HG02763 (cell line): ENCODE results near the gene SEPTIN1.
"Not testable (repeated sequence)": the region's sequence is repeated elsewhere in the genome, so short reads cannot be mapped to it uniquely, and the experiment has no call there.

ENCODE experiments used
- ATAC-seq: cut with Tn5 transposase; IDR thresholded peaks from one replicate; pipeline ENCODE4 v1.9.1; 2021; ENCODE audit warnings: mild to moderate bottlenecking, moderate library complexity; ENCODE audit not compliant: unreplicated experiment

Gene SEPTIN1

GRCh38 chr16:30401768-30402425 lies 19.5 kb upstream of the SEPTIN1 start:
- no peak for ATAC-seq

- ATAC-seq: no peak
Observed at GRCh38 chr16:30399435-30400186, 17.2 kb upstream of the SEPTIN1 start.

GRCh38 chr16:30398661-30399434 lies 16.5 kb upstream of the SEPTIN1 start:
- no peak for ATAC-seq

- ATAC-seq: no peak
Observed at GRCh38 chr16:30397776-30398660, 15.7 kb upstream of the SEPTIN1 start.

- no peak for ATAC-seq
Observed at GRCh38 chr16:30397056-30397455, 14.7 kb upstream of the SEPTIN1 start.

GRCh38 chr16:30396627-30397026 lies 14.3 kb upstream of the SEPTIN1 start:
- ATAC-seq: not testable (repeated sequence)

- ATAC-seq: no peak
Observed at GRCh38 chr16:30395992-30396585, 13.7 kb upstream of the SEPTIN1 start.

- peak; percentile 60 for ATAC-seq
Observed at GRCh38 chr16:30395155-30395991, 13.0 kb upstream of the SEPTIN1 start, which contains the start of gene ZNF48. ZNF48 (plus strand) TSS chr16:30395420; CDS start chr16:30395795, 375 bp downstream.

GRCh38 chr16:30394592-30395154 lies 12.3 kb upstream of the SEPTIN1 start:
- ATAC-seq: no peak

GRCh38 chr16:30383521-30383920 lies 1.2 kb upstream of the SEPTIN1 start:
- ATAC-seq: no peak

- no peak for ATAC-seq
Observed at GRCh38 chr16:30381291-30382041, 895 bp downstream of the SEPTIN1 start.

- no peak for ATAC-seq
Observed at GRCh38 chr16:30380803-30381208, 1.6 kb downstream of the SEPTIN1 start.

GRCh38 chr16:30380072-30380802 lies 2.1 kb downstream of the SEPTIN1 start:
- ATAC-seq: no peak

GRCh38 chr16:30379158-30379783 lies 3.1 kb downstream of the SEPTIN1 start:
- ATAC-seq: no peak

- ATAC-seq: peak; percentile 78
Observed at GRCh38 chr16:30378236-30379157, 3.9 kb downstream of the SEPTIN1 start.

GRCh38 chr16:30377812-30378235 lies 4.5 kb downstream of the SEPTIN1 start:
- ATAC-seq: peak; percentile 39
